KOPT-K1 (cell line): Measurements from ENCODE around the gene CHCHD1.
"Not testable (repeated sequence)": the region's sequence is repeated elsewhere in the genome, so short reads cannot be mapped to it uniquely, and the experiment has no call there.

Source experiments
- H3K27ac ChIP-seq: fragments of 200-600 bp; sonication (generic); 2 replicates; pipeline ENCODE4 v1.5.1; 2016; ENCODE audit warnings: antibody characterized with exemption, mild to moderate bottlenecking, low read depth, low read length; ENCODE audit not compliant: poor library complexity, severe bottlenecking
- H3K36me3 ChIP-seq: fragments of 200-600 bp; sonication (generic); 2 replicates; pipeline ENCODE4 v1.5.1; 2017; ENCODE audit warnings: antibody characterized with exemption, mild to moderate bottlenecking, low read length, moderate library complexity; ENCODE audit not compliant: insufficient read depth
- H3K9me3 ChIP-seq: fragments of 200-600 bp; sonication (generic); 2 replicates; pipeline ENCODE4 v1.5.1; 2017; ENCODE audit warnings: antibody characterized with exemption, low read length, mild to moderate bottlenecking; ENCODE audit not compliant: insufficient read depth, poor library complexity, severe bottlenecking

CHCHD1 gene

GRCh38 chr10:73824146-73824725 lies 42.4 kb downstream of the CHCHD1 start:
- H3K27ac ChIP-seq: no peak overlapping the region
- peaks cover 80% of the 10 kb centered on the region for H3K36me3 ChIP-seq
- H3K9me3 ChIP-seq: no peaks in the 10 kb centered on the region

- peaks cover 55% of the 10 kb centered on the region for H3K36me3 ChIP-seq
- H3K9me3 ChIP-seq: no peaks in the 10 kb centered on the region
- no peak overlapping the region for H3K27ac ChIP-seq
These were observed 45.7 kb downstream of the CHCHD1 start for GRCh38 chr10:73827346-73828089.

GRCh38 chr10:73828161-73828560 lies 46.3 kb downstream of the CHCHD1 start:
- Histone ChIP-seq H3K36me3 (peaks cover 51% of the 10 kb centered on the region), H3K27ac (no peak overlapping the region), H3K9me3 (no peaks in the 10 kb centered on the region)

GRCh38 chr10:73829090-73829489 lies 47.2 kb downstream of the CHCHD1 start:
- H3K9me3 ChIP-seq, H3K27ac ChIP-seq: not testable (repeated sequence)
- H3K36me3 ChIP-seq: peaks cover 42% of the 10 kb centered on the region; the same call in 1 of the 2 replicates
